ENCODE measurements around the gene LRMDA.

LRMDA gene

DNA sequence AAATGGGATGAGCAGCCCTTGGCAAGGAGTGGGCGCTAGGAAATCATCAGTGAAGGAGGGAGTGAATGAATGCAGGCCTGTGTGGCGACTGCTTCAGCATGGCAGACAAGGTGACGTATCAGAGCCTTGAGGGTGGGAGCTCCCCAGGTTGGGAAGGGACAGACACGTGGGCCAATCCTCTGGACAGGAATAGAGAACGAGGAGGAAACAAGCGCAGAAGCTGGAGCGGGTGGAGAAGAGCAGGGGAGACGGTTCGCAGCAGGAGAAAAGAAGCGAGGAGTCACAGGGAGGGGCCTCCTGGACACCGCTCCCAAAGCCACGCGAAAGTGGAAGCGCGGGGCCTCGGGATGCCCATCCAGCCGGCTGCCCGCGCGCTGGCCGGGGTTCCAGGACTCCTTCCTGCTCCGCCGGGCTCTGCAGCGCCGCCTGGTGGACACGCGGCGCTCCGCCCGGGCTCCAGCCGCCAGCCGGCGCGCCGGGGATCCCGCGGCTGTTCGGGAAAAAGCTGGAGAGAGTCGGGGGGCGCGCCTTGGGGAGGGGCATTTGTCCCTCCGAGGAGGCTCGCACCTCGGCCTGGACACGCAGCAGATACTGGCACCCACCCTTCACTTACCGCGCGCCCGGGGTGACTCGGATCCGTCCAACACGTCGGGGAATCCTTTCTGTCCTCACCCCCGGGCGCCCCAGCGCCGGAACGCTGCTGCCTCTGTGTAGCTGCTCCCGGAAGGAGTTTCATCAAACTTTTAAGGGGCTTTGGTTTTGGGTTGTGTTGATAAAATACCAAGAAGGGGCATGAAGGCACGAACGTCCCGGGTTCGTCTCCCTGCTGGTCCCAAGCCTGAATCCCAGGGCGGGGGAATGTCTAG is 36.1 kb upstream of the LRMDA start:
- H3K9me3 ChIP-seq (ENCODE audit: insufficient read depth, low read length, severe bottlenecking), result peaks cover 2% of the 10 kb centered on the region
- no peak for ATAC-seq (ENCODE audit: insufficient read depth, low read depth)
- H3K9ac ChIP-seq (ENCODE audit: low read depth, low read length), result no peak overlapping the region
- no peaks in the 10 kb centered on the region for H4K20me1 ChIP-seq (ENCODE audit: insufficient read depth, low read length)
- no peak overlapping the region for H2AFZ ChIP-seq (ENCODE audit: low read depth, low read length)
- peaks cover 5% of the 10 kb centered on the region for H3K27me3 ChIP-seq (ENCODE audit: insufficient read depth, low read length, poor library complexity)
- H3K27ac ChIP-seq (ENCODE audit: low read length), result no peak overlapping the region
- TF ChIP-seq EZH2 (IDR thresholded peaks at IDR 0.05; ENCODE audit: borderline replicate concordance, low read depth, low read length, severe bottlenecking), result no peak
- TF ChIP-seq, protein P1, sequence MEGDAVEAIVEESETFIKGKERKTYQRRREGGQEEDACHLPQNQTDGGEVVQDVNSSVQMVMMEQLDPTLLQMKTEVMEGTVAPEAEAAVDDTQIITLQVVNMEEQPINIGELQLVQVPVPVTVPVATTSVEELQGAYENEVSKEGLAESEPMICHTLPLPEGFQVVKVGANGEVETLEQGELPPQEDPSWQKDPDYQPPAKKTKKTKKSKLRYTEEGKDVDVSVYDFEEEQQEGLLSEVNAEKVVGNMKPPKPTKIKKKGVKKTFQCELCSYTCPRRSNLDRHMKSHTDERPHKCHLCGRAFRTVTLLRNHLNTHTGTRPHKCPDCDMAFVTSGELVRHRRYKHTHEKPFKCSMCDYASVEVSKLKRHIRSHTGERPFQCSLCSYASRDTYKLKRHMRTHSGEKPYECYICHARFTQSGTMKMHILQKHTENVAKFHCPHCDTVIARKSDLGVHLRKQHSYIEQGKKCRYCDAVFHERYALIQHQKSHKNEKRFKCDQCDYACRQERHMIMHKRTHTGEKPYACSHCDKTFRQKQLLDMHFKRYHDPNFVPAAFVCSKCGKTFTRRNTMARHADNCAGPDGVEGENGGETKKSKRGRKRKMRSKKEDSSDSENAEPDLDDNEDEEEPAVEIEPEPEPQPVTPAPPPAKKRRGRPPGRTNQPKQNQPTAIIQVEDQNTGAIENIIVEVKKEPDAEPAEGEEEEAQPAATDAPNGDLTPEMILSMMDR (IDR thresholded peaks at IDR 0.05; ENCODE audit: borderline replicate concordance, extremely low read depth, low read length, poor library complexity, severe bottlenecking), result no peak
- H3K4me3 ChIP-seq (ENCODE audit: low read depth in 1 of 2, low read length in 2 of 2), result no peak overlapping the region
- no peaks in the 10 kb centered on the region for H3K36me3 ChIP-seq (ENCODE audit: insufficient read depth, low read length)
- no peaks in the 10 kb centered on the region for H3K79me2 ChIP-seq (ENCODE audit: insufficient read depth, low read length)
- H3K4me1 ChIP-seq (ENCODE audit: insufficient read depth, low read length), result no peaks in the 10 kb centered on the region
- H3K4me2 ChIP-seq (ENCODE audit: insufficient read depth, low read length), result no peak overlapping the region
- no peak for DNase-seq

DNA sequence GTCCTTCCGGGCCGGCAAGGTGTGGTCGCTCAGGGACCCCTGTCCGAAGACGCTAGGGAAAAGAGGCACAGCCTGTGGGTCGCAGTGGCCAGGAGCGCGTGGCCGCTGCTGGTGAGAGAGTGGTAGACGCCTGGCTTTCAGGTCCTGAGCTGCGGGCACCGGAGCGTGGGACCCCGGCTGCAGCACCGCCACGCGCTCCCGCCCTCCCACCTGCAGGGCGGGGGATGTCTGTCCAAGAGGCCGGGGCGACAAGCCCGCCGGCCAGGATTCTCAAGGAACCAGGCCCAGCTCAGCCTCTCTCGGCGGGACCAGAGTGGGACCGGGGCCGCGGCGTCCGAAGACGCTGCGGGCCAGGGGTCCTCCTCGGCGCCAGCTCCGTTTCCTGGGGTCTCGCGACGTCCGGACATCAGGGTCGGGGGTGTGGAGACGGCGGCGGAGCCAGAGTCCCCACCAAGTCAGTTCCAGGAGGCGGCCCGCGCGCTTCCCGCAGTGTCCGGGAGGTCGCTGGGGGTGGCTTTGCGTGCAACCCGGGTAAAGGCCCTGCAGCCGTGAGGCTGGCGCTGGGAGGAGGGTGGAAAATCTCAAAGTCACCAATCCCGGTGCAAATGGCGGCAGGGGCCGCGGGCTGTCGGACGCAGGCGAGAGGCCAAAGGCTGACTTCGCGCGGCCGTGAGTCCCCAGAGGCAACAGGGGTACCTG is 35.3 kb upstream of the LRMDA start:
- no peaks in the 10 kb centered on the region for H3K4me1 ChIP-seq (ENCODE audit: insufficient read depth, low read length)
- ATAC-seq (ENCODE audit: insufficient read depth, low read depth), result no peak
- H3K27ac ChIP-seq (ENCODE audit: low read length), result no peak overlapping the region
- no peaks in the 10 kb centered on the region for H3K79me2 ChIP-seq (ENCODE audit: insufficient read depth, low read length)
- no peak overlapping the region for H2AFZ ChIP-seq (ENCODE audit: low read depth, low read length)
- DNase-seq, result no peak
- no peak overlapping the region for H3K4me2 ChIP-seq (ENCODE audit: insufficient read depth, low read length)
- no peak for TF ChIP-seq EZH2 (IDR thresholded peaks at IDR 0.05; ENCODE audit: borderline replicate concordance, low read depth, low read length, severe bottlenecking)
- TF ChIP-seq, protein P1 (IDR thresholded peaks at IDR 0.05; ENCODE audit: borderline replicate concordance, extremely low read depth, low read length, poor library complexity, severe bottlenecking), result no peak
- no peak overlapping the region for H3K4me3 ChIP-seq (ENCODE audit: low read depth in 1 of 2, low read length in 2 of 2)
- H3K9ac ChIP-seq (ENCODE audit: low read depth, low read length), result no peak overlapping the region
- no peaks in the 10 kb centered on the region for H3K36me3 ChIP-seq (ENCODE audit: insufficient read depth, low read length)
- peaks cover 2% of the 10 kb centered on the region for H3K9me3 ChIP-seq (ENCODE audit: insufficient read depth, low read length, severe bottlenecking)
- H3K27me3 ChIP-seq (ENCODE audit: insufficient read depth, low read length, poor library complexity), result peaks cover 4% of the 10 kb centered on the region
- H4K20me1 ChIP-seq (ENCODE audit: insufficient read depth, low read length), result no peaks in the 10 kb centered on the region

DNA sequence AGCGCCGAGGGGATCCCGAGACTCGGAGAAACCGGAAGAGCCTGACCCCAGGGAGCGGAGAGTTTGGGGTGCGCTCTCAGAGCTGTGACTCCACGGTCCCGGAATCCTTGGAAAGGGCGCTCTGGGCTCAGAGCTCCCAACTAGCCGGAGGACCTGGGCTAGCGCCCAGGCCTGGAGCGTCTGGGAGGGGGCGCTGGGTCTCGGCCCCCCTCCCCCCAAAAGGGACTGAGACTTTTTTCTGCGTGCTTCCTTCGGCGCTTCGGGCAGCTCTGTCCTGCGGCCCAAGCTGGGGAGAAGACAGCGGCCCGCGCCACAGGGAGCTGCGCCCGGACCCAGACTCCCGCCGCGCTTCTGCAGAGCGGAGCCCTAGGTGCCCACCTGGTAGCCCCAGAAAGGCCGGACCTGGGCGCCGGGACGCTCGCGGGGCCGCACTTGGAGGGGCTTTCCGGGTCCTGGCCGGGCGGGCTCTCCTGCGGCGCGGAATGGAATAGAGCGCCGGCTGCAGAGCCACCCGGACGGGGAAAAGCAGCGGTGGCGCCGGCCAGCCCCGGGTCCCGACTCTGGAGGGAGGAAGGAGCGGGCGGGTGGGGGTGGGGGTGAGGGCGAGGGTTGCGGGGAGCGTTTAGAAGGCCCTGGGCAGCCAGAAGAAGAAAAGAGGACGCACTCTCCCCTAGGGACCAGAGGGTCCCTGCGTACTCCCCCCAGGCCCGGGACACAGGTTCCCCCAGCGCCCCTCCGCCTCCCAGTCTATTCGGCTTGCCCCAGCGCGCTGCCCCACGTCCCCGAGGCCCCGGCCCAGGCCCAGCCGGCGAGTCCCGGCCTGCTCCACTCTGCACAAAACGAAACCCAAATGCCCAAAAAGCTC is 34.6 kb upstream of the LRMDA start:
- H3K27ac ChIP-seq (ENCODE audit: low read length), result no peak overlapping the region
- no peak overlapping the region for H3K4me2 ChIP-seq (ENCODE audit: insufficient read depth, low read length)
- no peaks in the 10 kb centered on the region for H3K4me1 ChIP-seq (ENCODE audit: insufficient read depth, low read length)
- H3K27me3 ChIP-seq (ENCODE audit: insufficient read depth, low read length, poor library complexity), result no peaks in the 10 kb centered on the region
- no peak overlapping the region for H3K4me3 ChIP-seq (ENCODE audit: low read depth in 1 of 2, low read length in 2 of 2)
- no peak overlapping the region for H3K9ac ChIP-seq (ENCODE audit: low read depth, low read length)
- no peak for DNase-seq
- H4K20me1 ChIP-seq (ENCODE audit: insufficient read depth, low read length), result no peaks in the 10 kb centered on the region
- no peaks in the 10 kb centered on the region for H3K79me2 ChIP-seq (ENCODE audit: insufficient read depth, low read length)
- peaks cover 2% of the 10 kb centered on the region for H3K9me3 ChIP-seq (ENCODE audit: insufficient read depth, low read length, severe bottlenecking)
- H2AFZ ChIP-seq (ENCODE audit: low read depth, low read length), result no peak overlapping the region
- TF ChIP-seq EZH2 (IDR thresholded peaks at IDR 0.05; ENCODE audit: borderline replicate concordance, low read depth, low read length, severe bottlenecking), result no peak
- TF ChIP-seq, protein P1 (IDR thresholded peaks at IDR 0.05; ENCODE audit: borderline replicate concordance, extremely low read depth, low read length, poor library complexity, severe bottlenecking), result no peak
- no peaks in the 10 kb centered on the region for H3K36me3 ChIP-seq (ENCODE audit: insufficient read depth, low read length)
- no peak for ATAC-seq (ENCODE audit: insufficient read depth, low read depth)

All from DND-41 (cell line).